Naive B cell (primary cell): ENCODE data around the gene DKK2. TPM values are rescaled to one million over a fixed set of nuclear protein-coding genes. Genes with fewer than 3 reads are reported as not detected.

ENCODE experiments used
- ATAC-seq, 2 donors: fragments of 150-1000 bp; cut with Tn5 transposase; 2 replicates each; pipeline ENCODE4 v1.10.0; 2021; ENCODE audit warnings: low read depth in 2 of 2, mild to moderate bottlenecking in 2 of 2, moderate library complexity in 2 of 2
- DNase-seq: peaks from one replicate; pipeline ENCODE4 v3.0.0; 2022
- H3K27ac Mint-ChIP-seq, 6 donors: one replicate each; pipeline ENCODE4 v1.8.0; 2020 to 2022; ENCODE audit warnings: mild to moderate bottlenecking in 6 of 6, mixed read lengths in 6 of 6, moderate library complexity in 5 of 6, inconsistent platforms in 2 of 6
- H3K27me3 Mint-ChIP-seq, 3 donors: one replicate each; pipeline ENCODE4 v1.8.0; 2021 to 2022; ENCODE audit warnings: mixed read lengths in 3 of 3, mild to moderate bottlenecking in 1 of 3
- H3K36me3 Mint-ChIP-seq, 2 donors: one replicate each; pipeline ENCODE4 v1.8.0; 2020 to 2022; ENCODE audit warnings: mixed read lengths in 2 of 2, inconsistent platforms in 1 of 2, mild to moderate bottlenecking in 1 of 2
- H3K4me1 Mint-ChIP-seq, 3 donors: one replicate each; pipeline ENCODE4 v1.8.0; 2020 to 2022; ENCODE audit warnings: mixed read lengths in 3 of 3, inconsistent platforms in 1 of 3, mild to moderate bottlenecking in 1 of 3, moderate library complexity in 1 of 3
- H3K4me3 Mint-ChIP-seq, 8 donors: one replicate each; pipeline ENCODE4 v1.8.0; 2020 to 2022; ENCODE audit warnings: mild to moderate bottlenecking in 8 of 8, mixed read lengths in 8 of 8, moderate library complexity in 8 of 8, inconsistent platforms in 2 of 8
- H3K9me3 Mint-ChIP-seq, 7 donors: one replicate each; pipeline ENCODE4 v1.8.0; 2020 to 2022; ENCODE audit warnings: mixed read lengths in 7 of 7, mild to moderate bottlenecking in 5 of 7, inconsistent platforms in 2 of 7, moderate library complexity in 1 of 7
- polyA plus RNA-seq, 6 donors: library from polyadenylated mRNA; unstranded; fragments of 300-500 nt; fragmentation: Illumina TruSeq; gene quantifications; one replicate each; pipeline ENCODE4 v1.2.3, GENCODE V29; 2021; ENCODE audit warnings: low read depth in 6 of 6

DKK2 gene
- polyA plus RNA-seq, 6 donors from 2014 or later: not detected

GRCh38 chr4:106993827-106994226 is 42.3 kb downstream of the DKK2 start:
- H3K4me1 Mint-ChIP-seq: no peaks in the 10 kb centered on the region
- no peaks in the 10 kb centered on the region for H3K36me3 Mint-ChIP-seq
- no peak for ATAC-seq
- no peak for DNase-seq
- H3K27ac Mint-ChIP-seq: no peak overlapping the region
- H3K9me3 Mint-ChIP-seq: peaks cover 0 to 13% (median 0%) of the 10 kb centered on the region in 7 donors
- H3K27me3 Mint-ChIP-seq: no peaks in the 10 kb centered on the region
- H3K4me3 Mint-ChIP-seq: no peak overlapping the region

- DNase-seq (no peak), ATAC-seq (no peak)
- Mint-ChIP-seq H3K36me3 (no peaks in the 10 kb centered on the region), H3K27ac (no peak overlapping the region), H3K4me1 (no peaks in the 10 kb centered on the region), H3K4me3 (no peak overlapping the region), H3K27me3 (no peaks in the 10 kb centered on the region), H3K9me3 (peaks cover 0 to 2% (median 0%) of the 10 kb centered on the region in 7 donors)
These were observed 48.8 kb downstream of the DKK2 start for GRCh38 chr4:106987311-106987710.

GRCh38 chr4:106986486-106986885 is 49.6 kb downstream of the DKK2 start:
- H3K4me1 Mint-ChIP-seq: no peaks in the 10 kb centered on the region
- peaks cover 0 to 2% (median 0%) of the 10 kb centered on the region in 7 donors for H3K9me3 Mint-ChIP-seq
- no peaks in the 10 kb centered on the region for H3K27me3 Mint-ChIP-seq
- H3K27ac Mint-ChIP-seq: no peak overlapping the region
- DNase-seq: no peak
- H3K4me3 Mint-ChIP-seq: no peak overlapping the region
- no peak for ATAC-seq
- no peaks in the 10 kb centered on the region for H3K36me3 Mint-ChIP-seq

GRCh38 chr4:106985830-106986229 is 50.3 kb downstream of the DKK2 start:
- no peaks in the 10 kb centered on the region for H3K36me3 Mint-ChIP-seq
- ATAC-seq: no peak
- DNase-seq: no peak
- peaks cover 0 to 2% (median 0%) of the 10 kb centered on the region in 7 donors for H3K9me3 Mint-ChIP-seq
- H3K27ac Mint-ChIP-seq: no peak overlapping the region
- no peaks in the 10 kb centered on the region for H3K4me1 Mint-ChIP-seq
- H3K27me3 Mint-ChIP-seq: no peaks in the 10 kb centered on the region
- no peak overlapping the region for H3K4me3 Mint-ChIP-seq

GRCh38 chr4:106982711-106983211 is 53.4 kb downstream of the DKK2 start:
- ATAC-seq (no peak), DNase-seq (no peak)
- Mint-ChIP-seq H3K4me3 (no peak overlapping the region), H3K9me3 (peaks cover 0 to 2% (median 0%) of the 10 kb centered on the region in 7 donors), H3K4me1 (no peaks in the 10 kb centered on the region), H3K27ac (no peak overlapping the region), H3K36me3 (no peaks in the 10 kb centered on the region), H3K27me3 (no peaks in the 10 kb centered on the region)

- ATAC-seq (no peak), DNase-seq (no peak)
- no peak overlapping the region for H3K4me3 Mint-ChIP-seq
- H3K27me3 Mint-ChIP-seq: no peaks in the 10 kb centered on the region
- H3K9me3 Mint-ChIP-seq: peaks cover 0 to 5% (median 2%) of the 10 kb centered on the region in 7 donors
- H3K27ac Mint-ChIP-seq: no peak overlapping the region
- H3K4me1 Mint-ChIP-seq: no peaks in the 10 kb centered on the region
- no peaks in the 10 kb centered on the region for H3K36me3 Mint-ChIP-seq
These were observed 54.7 kb downstream of the DKK2 start for GRCh38 chr4:106981431-106981830.

- Mint-ChIP-seq H3K27ac (no peak overlapping the region), H3K9me3 (peaks cover 2 to 14% (median 8%) of the 10 kb centered on the region in 7 donors), H3K27me3 (no peaks in the 10 kb centered on the region), H3K4me1 (no peaks in the 10 kb centered on the region), H3K36me3 (no peaks in the 10 kb centered on the region), H3K4me3 (no peak overlapping the region)
- no peak for ATAC-seq
- DNase-seq: no peak
These were observed 56.6 kb downstream of the DKK2 start for GRCh38 chr4:106979476-106979875.

GRCh38 chr4:106978046-106978774 is 57.9 kb downstream of the DKK2 start:
- DNase-seq (no peak), ATAC-seq (no peak)
- no peak overlapping the region for H3K4me3 Mint-ChIP-seq
- no peaks in the 10 kb centered on the region for H3K36me3 Mint-ChIP-seq
- peaks cover 2 to 24% (median 16%) of the 10 kb centered on the region in 7 donors for H3K9me3 Mint-ChIP-seq
- H3K27ac Mint-ChIP-seq: no peak overlapping the region
- no peaks in the 10 kb centered on the region for H3K4me1 Mint-ChIP-seq
- H3K27me3 Mint-ChIP-seq: no peaks in the 10 kb centered on the region

- Mint-ChIP-seq H3K36me3 (no peaks in the 10 kb centered on the region), H3K27ac (no peak overlapping the region), H3K4me3 (no peak overlapping the region), H3K27me3 (no peaks in the 10 kb centered on the region), H3K9me3 (peaks cover 0 to 23% (median 17%) of the 10 kb centered on the region in 7 donors), H3K4me1 (no peaks in the 10 kb centered on the region)
- DNase-seq: no peak
- no peak for ATAC-seq
These were observed 64.5 kb downstream of the DKK2 start for GRCh38 chr4:106971636-106972035.

- no peaks in the 10 kb centered on the region for H3K27me3 Mint-ChIP-seq
- ATAC-seq: no peak
These were observed 68.2 kb downstream of the DKK2 start for GRCh38 chr4:106967892-106968291.

GRCh38 chr4:106953036-106953705 is 82.9 kb downstream of the DKK2 start:
- H3K27me3 Mint-ChIP-seq: no peaks in the 10 kb centered on the region
- H3K27ac Mint-ChIP-seq: no peak overlapping the region
- H3K4me1 Mint-ChIP-seq: no peaks in the 10 kb centered on the region
- H3K36me3 Mint-ChIP-seq: no peaks in the 10 kb centered on the region
- peaks cover 0 to 9% (median 2%) of the 10 kb centered on the region in 7 donors for H3K9me3 Mint-ChIP-seq
- ATAC-seq (no peak), DNase-seq (no peak)
- H3K4me3 Mint-ChIP-seq: no peak overlapping the region

More at GRCh38 chr4:106967892-106968291, 68.2 kb downstream of the DKK2 start:
- Mint-ChIP-seq H3K4me1 (no peaks in the 10 kb centered on the region), H3K9me3 (peaks cover 0 to 18% (median 2%) of the 10 kb centered on the region in 7 donors), H3K4me3 (no peak overlapping the region), H3K36me3 (no peaks in the 10 kb centered on the region), H3K27ac (no peak overlapping the region)
- no peak for DNase-seq

GRCh38 chr4:106951891-106952290 is 84.2 kb downstream of the DKK2 start:
- Mint-ChIP-seq H3K27ac (no peak overlapping the region), H3K36me3 (no peaks in the 10 kb centered on the region), H3K4me1 (no peaks in the 10 kb centered on the region), H3K9me3 (peaks cover 0 to 9% (median 2%) of the 10 kb centered on the region in 7 donors), H3K4me3 (no peak overlapping the region), H3K27me3 (no peaks in the 10 kb centered on the region)
- DNase-seq (no peak), ATAC-seq (no peak)

- Mint-ChIP-seq H3K36me3 (no peaks in the 10 kb centered on the region), H3K27ac (no peak overlapping the region), H3K9me3 (peaks cover 0 to 9% (median 1%) of the 10 kb centered on the region in 7 donors), H3K4me1 (no peaks in the 10 kb centered on the region), H3K4me3 (no peak overlapping the region), H3K27me3 (no peaks in the 10 kb centered on the region)
- ATAC-seq: no peak
- DNase-seq: no peak
These were observed 94.3 kb downstream of the DKK2 start for GRCh38 chr4:106941841-106942240.

GRCh38 chr4:106930522-106930921 is 105.6 kb downstream of the DKK2 start:
- peaks cover 0 to 4% (median 0%) of the 10 kb centered on the region in 7 donors for H3K9me3 Mint-ChIP-seq
- H3K4me1 Mint-ChIP-seq: no peaks in the 10 kb centered on the region
- H3K4me3 Mint-ChIP-seq: no peak overlapping the region
- no peaks in the 10 kb centered on the region for H3K36me3 Mint-ChIP-seq
- DNase-seq (no peak), ATAC-seq (no peak)
- no peaks in the 10 kb centered on the region for H3K27me3 Mint-ChIP-seq
- no peak overlapping the region for H3K27ac Mint-ChIP-seq
